HEK293 (cell line): ENCODE results near the gene SETD2.

Experiments
- CTCF ChIP-seq: fragments of 450-650 bp; formaldehyde crosslinking; IDR thresholded peaks from 2 replicates; pipeline ENCODE4 v1.5.1; 2016; ENCODE audit warnings: missing biosample characterization, missing genetic modification characterization
- HIC1 ChIP-seq: fragments of 450-650 bp; formaldehyde crosslinking; IDR thresholded peaks from 2 replicates; pipeline ENCODE4 v1.5.1; 2016; ENCODE audit warnings: missing biosample characterization, missing genetic modification characterization
- RBAK ChIP-seq: fragments of 450-650 bp; formaldehyde crosslinking; IDR thresholded peaks from 2 replicates; pipeline ENCODE4 v1.5.1; 2016; ENCODE audit warnings: missing biosample characterization, missing genetic modification characterization
- YY2 ChIP-seq: fragments of 450-650 bp; formaldehyde crosslinking; IDR thresholded peaks from 2 replicates; pipeline ENCODE4 v1.5.1; 2016; ENCODE audit warnings: missing biosample characterization, missing genetic modification characterization
- ZNF112 ChIP-seq: fragments of 450-650 bp; formaldehyde crosslinking; IDR thresholded peaks from 2 replicates; pipeline ENCODE4 v1.5.0; 2017; ENCODE audit warnings: missing biosample characterization, missing genetic modification characterization
- ZNF292 ChIP-seq: fragments of 450-650 bp; formaldehyde crosslinking; IDR thresholded peaks from 2 replicates; pipeline ENCODE4 v1.5.1; 2016; ENCODE audit warnings: low read depth, missing biosample characterization, missing genetic modification characterization, borderline replicate concordance
- TF ChIP-seq, protein P1 (sequence below): fragments of 450-650 bp; formaldehyde crosslinking; IDR thresholded peaks from 2 replicates; pipeline ENCODE4 v1.5.1; 2016; ENCODE audit warnings: missing biosample characterization, missing genetic modification characterization, borderline replicate concordance

- TF ChIP-seq, protein P1, sequence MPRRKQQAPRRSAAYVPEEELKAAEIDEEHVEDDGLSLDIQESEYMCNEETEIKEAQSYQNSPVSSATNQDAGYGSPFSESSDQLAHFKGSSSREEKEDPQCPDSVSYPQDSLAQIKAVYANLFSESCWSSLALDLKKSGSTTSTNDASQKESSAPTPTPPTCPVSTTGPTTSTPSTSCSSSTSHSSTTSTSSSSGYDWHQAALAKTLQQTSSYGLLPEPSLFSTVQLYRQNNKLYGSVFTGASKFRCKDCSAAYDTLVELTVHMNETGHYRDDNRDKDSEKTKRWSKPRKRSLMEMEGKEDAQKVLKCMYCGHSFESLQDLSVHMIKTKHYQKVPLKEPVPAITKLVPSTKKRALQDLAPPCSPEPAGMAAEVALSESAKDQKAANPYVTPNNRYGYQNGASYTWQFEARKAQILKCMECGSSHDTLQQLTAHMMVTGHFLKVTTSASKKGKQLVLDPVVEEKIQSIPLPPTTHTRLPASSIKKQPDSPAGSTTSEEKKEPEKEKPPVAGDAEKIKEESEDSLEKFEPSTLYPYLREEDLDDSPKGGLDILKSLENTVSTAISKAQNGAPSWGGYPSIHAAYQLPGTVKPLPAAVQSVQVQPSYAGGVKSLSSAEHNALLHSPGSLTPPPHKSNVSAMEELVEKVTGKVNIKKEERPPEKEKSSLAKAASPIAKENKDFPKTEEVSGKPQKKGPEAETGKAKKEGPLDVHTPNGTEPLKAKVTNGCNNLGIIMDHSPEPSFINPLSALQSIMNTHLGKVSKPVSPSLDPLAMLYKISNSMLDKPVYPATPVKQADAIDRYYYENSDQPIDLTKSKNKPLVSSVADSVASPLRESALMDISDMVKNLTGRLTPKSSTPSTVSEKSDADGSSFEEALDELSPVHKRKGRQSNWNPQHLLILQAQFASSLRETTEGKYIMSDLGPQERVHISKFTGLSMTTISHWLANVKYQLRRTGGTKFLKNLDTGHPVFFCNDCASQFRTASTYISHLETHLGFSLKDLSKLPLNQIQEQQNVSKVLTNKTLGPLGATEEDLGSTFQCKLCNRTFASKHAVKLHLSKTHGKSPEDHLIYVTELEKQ (tag by site-specific recombination): no peak
- TF ChIP-seq RBAK (tag by site-specific recombination) (no peak), CTCF (no peak), ZNF112 (tag by site-specific recombination) (no peak), ZNF292 (tag by site-specific recombination) (no peak), HIC1 (tag by site-specific recombination) (no peak), YY2 (tag by site-specific recombination) (no peak)
Measured at GRCh38 chr3:46984591-46985459, 179.1 kb downstream of the SETD2 start.
